Measurements from ENCODE around the gene MYMX.

MYMX gene

GRCh38 chr6:44258325-44258863 lies 41.7 kb downstream of the MYMX start (continued):
- no peak for TF ChIP-seq CREB5 (CRISPR knock-in tag; IDR thresholded peaks at IDR 0.05; ENCODE audit: low read depth)
- TF ChIP-seq CSDC2 (CRISPR knock-in tag; IDR thresholded peaks at IDR 0.05), result no peak
- TF ChIP-seq ZNF565 (CRISPR knock-in tag; conservative IDR thresholded peaks at IDR 0.05; ENCODE audit: low read depth), result no peak
- TF ChIP-seq PPARA (CRISPR knock-in tag; IDR thresholded peaks at IDR 0.05; ENCODE audit: borderline replicate concordance), result no peak
- no peak for TF ChIP-seq TCF4 (CRISPR knock-in tag; IDR thresholded peaks at IDR 0.05; ENCODE audit: borderline replicate concordance)

- ATAC-seq, result no peak
- TF ChIP-seq PATZ1 (CRISPR knock-in tag; IDR thresholded peaks at IDR 0.05; ENCODE audit: borderline replicate concordance) (no peak), CREB5 (CRISPR knock-in tag; IDR thresholded peaks at IDR 0.05; ENCODE audit: low read depth) (no peak), OSR1 (CRISPR knock-in tag; IDR thresholded peaks at IDR 0.05) (no peak), TOX (CRISPR knock-in tag; IDR thresholded peaks at IDR 0.05; ENCODE audit: borderline replicate concordance) (no peak)
These were observed 42.2 kb downstream of the MYMX start for GRCh38 chr6:44258921-44259320.

GRCh38 chr6:44260011-44260410 lies 43.3 kb downstream of the MYMX start:
- TF ChIP-seq TSHZ2 (CRISPR knock-in tag; IDR thresholded peaks at IDR 0.05) (no peak), ZNF70 (CRISPR knock-in tag; IDR thresholded peaks at IDR 0.05) (no peak), ISL1 (CRISPR knock-in tag; IDR thresholded peaks at IDR 0.05) (no peak), BACH2 (CRISPR knock-in tag; IDR thresholded peaks at IDR 0.05; ENCODE audit: borderline replicate concordance) (no peak), ZFP30 (CRISPR knock-in tag; IDR thresholded peaks at IDR 0.05) (no peak), ZNF565 (CRISPR knock-in tag; conservative IDR thresholded peaks at IDR 0.05; ENCODE audit: low read depth) (no peak), PPARA (CRISPR knock-in tag; IDR thresholded peaks at IDR 0.05; ENCODE audit: borderline replicate concordance) (no peak), TOX (CRISPR knock-in tag; IDR thresholded peaks at IDR 0.05; ENCODE audit: borderline replicate concordance) (no peak), ESRRG (CRISPR knock-in tag; IDR thresholded peaks at IDR 0.05) (no peak), ARNTL (CRISPR knock-in tag; IDR thresholded peaks at IDR 0.05; ENCODE audit: borderline replicate concordance, low read depth) (no peak), ZNF8 (CRISPR knock-in tag; IDR thresholded peaks at IDR 0.05) (no peak), RARB (CRISPR knock-in tag; IDR thresholded peaks at IDR 0.05) (no peak), PATZ1 (CRISPR knock-in tag; IDR thresholded peaks at IDR 0.05; ENCODE audit: borderline replicate concordance) (no peak), ZC3H10 (CRISPR knock-in tag; IDR thresholded peaks at IDR 0.05) (no peak), CREB5 (CRISPR knock-in tag; IDR thresholded peaks at IDR 0.05; ENCODE audit: low read depth) (no peak), SNAI2 (CRISPR knock-in tag; IDR thresholded peaks at IDR 0.05) (no peak), POU6F1 (CRISPR knock-in tag; IDR thresholded peaks at IDR 0.05; ENCODE audit: borderline replicate concordance, low read depth) (no peak), TCF4 (CRISPR knock-in tag; IDR thresholded peaks at IDR 0.05; ENCODE audit: borderline replicate concordance) (no peak)

More at GRCh38 chr6:44260011-44260410, 43.3 kb downstream of the MYMX start:
- no peak for ATAC-seq
